HT-29 (cell line): ENCODE data around the gene SLC22A4. TPM values are rescaled to one million over a fixed set of nuclear protein-coding genes. Genes with fewer than 3 reads are reported as not detected.

ENCODE experiments used
- DNase-seq: peaks from one replicate; pipeline ENCODE4 v3.0.0-alpha.2; 2015; ENCODE audit warnings: low spot score
- total RNA-seq: library from RNA; depleted of rRNA; stranded (reverse); fragments of >200 nt; shearing (Covaris generic); gene quantifications from 2 replicates; pipeline ENCODE4 v1.2.3, GENCODE V29; 2014

SLC22A4 gene
- total RNA-seq, 1 experiment from 2014 or later, result 0.20 TPM

DNA sequence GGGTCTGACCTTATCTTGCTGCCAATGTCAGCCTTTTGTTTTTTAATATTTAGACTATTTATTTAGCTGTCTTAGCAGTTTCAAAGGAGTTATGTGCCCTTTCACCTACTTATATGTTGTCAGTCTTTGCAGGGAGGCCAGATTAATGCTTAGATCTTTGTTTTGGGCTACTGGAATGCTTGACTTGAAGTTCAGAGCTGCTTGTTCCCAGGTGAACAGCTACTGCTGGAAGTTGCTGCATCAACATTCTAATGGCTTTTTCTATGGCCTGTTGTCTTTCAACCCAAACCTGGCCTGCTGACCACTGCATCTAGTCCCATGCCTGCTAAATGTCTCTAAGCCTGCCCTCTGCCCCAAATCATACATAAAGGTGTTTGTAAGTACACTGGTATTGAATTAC lies 78.3 kb downstream of the SLC22A4 start:
- peak; percentile 6 for DNase-seq

DNA sequence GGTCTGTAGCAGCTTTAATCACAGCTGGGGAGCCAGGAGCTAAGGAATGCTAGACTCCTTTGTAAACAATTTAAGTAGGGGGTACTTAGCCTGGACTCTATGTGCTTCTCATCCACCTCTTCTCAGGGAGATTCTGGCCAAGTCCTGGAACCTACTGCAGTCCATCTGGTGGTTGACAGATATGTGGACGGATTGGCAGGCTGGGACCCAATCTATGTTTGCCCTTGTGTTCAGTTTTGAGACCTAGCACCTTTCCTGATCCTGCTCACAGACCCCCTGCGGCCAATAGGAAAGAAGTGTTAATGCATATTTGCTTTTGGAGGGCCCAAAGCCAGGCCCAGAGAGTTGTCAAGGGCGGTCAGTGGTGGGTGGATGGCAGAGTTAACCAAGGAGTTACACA lies 81.8 kb downstream of the SLC22A4 start:
- DNase-seq, result no peak

DNA sequence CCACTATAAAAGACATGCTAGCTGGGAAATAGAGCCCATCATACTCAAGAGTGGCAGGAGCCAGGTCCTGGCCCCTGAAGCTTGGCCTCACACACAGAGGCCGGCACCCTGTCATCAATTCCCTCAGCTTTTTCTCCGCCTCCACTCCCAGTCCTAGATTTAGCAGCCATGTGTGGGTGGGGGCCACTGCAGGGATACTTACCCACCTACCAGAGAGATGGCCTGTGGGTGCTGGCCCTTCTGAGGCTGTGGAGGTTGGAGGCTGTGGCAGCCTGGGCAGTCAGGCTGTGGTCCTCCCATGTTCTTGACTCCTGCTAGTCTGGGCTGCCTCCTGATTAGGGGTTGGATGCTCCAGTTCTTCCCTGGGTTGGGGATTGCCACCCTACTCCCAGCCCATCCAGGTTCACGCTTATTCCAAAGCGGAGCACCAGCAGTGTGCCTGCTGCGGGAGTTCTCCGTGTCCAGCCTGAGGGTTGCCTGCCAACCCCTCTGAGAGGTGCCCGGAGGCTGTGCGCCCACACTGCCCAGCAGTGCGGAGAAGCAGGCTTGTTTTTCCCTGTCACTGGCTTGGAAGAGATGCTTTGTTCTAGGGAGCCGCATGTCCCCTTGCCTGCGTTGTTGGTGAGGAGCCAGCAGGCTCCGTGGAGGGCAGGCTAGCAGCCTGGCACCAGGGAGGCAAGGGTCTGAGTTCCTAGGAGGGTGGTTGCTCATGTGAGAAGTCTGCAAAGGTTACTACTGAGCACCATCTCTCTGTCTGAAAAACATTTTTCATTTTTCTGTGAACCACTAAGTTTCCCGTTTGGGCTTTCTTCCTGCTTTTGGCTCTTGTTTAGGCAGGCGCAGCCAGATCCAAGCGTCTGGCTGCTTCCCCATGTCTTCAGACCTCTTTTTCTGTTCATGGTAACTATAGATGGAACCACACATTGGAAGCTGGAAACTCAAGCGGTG lies 82.8 kb downstream of the SLC22A4 start:
- no peak for DNase-seq

DNA sequence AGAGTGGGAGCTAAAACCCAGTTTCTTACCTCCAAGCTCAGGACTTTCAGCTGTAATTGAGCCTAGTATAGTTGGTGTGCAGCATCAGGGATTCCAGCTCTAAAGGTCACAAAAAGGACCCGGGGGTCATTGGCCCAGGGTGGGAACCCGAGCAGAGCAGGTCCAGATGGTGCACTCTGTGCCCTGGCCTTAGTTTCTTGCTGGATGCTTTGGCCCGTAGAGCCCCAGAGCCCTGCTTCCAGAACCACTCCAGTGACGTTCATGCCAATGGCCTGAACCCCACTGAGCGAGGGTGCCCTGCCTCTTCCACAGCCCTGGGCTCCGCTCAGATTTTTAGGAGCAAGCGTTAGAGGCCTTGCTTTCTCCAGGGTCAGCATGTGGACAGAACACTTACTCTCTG lies 83.5 kb downstream of the SLC22A4 start:
- no peak for DNase-seq

DNA sequence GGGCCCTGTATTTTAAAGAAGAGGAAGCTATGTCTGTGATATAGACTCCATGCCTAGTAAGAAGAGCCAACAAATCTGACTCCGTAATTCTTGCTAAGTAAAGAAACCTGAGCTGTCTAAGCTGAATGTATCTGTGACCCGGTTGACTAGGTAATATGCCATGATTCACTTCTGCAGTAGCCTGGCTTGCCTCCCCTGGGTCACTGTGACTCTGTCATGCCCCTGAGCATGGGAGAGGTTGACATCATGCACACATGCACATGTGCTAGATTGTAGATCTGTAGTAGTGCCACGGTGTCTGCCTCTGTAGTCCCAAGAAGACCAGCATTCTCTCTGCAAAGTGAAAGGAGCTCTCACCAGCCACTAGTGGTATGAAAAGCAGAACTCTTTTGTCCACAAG lies 84.4 kb downstream of the SLC22A4 start:
- no peak for DNase-seq

DNA sequence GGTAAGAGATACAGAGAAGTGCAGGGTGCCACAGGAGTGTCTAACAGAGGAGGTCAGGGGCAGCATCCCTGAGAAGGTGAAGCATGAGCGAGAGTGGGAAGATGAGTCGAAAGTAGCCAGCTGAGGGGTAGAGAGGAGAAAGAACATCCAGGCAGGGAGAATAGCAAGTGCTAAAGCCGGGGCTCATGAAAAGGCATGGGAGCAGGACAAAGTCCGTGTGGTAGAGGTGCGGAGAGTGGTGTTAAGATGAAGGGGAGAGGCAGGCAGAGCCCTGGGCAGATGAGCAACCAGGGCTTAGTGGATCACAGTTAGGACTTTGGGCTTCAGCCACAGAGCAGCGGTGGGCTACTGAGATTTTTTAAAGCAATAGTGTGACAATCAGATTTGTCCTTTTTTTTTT lies 85.9 kb downstream of the SLC22A4 start:
- DNase-seq, result no peak

DNA sequence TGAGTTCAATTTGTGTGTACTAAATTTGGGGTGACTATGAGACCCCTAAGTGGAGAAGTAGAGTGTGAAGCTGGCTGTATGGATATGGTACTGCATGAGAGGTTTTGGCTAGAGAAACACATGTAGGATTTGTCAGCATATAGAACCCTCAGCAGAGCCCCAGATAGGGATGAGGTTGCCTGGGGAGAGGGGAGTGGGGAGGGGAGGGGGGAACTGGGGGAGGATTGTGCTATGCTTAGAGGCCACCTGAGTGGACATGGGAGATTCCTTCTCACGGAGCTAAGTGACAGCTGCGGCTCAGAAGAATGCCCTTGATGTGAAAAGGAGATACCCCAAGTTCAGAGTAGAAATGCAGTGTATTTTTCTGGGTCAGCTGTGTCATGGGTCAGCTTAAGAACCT lies 86.5 kb downstream of the SLC22A4 start:
- DNase-seq, result no peak

DNA sequence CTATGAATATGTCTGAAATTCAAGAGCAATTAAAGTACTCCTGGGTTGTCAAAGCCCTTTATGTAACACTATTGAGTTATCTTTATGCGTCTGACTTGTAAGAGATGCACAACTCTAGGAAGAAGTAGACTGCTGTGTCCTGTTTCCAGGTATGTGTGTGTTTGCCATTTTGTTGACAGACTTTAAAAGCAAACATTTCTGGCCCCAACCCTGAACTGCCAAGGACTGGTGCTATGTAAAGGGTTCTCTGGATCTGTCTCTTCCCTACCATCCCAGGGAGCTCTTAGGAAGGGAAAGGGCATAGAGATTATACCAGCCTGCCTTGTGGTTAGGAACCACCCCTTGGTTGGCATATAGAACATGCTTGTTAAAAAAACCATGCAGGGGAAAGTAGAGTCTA lies 87.4 kb downstream of the SLC22A4 start:
- DNase-seq, result peak; percentile 54

DNA sequence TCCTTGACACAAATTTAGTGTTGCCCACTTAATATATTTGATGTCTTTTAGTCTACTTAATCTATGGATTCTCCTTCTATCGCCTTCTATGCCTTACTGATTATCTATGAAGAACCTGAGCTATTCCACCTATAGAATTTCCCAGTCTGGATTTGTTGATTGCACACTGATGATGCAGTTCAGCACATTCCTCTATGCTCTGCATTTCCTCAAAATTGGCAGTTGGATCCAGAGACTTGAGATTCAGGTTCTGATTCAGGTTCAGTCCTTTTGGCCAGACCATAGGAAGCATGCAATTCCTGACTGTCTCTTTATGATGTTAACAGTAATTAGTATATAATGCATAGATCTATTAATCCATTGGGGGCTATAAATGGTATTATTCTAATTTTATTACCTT lies 89.1 kb downstream of the SLC22A4 start:
- DNase-seq, result no peak

DNA sequence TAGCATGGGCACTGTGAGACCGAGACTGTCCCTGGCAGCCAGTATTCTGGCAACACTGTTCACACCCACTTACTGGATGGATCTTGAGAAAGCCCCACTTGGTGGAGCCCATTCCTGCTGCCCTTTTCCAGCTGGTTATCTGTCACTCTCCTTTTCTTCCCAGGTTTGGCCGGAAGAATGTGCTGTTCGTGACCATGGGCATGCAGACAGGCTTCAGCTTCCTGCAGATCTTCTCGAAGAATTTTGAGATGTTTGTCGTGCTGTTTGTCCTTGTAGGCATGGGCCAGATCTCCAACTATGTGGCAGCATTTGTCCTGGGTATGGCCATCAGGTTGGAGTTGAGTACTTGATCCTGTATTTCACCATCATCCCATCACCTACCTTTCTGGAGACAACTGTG lies 89.8 kb downstream of the SLC22A4 start:
- no peak for DNase-seq

DNA sequence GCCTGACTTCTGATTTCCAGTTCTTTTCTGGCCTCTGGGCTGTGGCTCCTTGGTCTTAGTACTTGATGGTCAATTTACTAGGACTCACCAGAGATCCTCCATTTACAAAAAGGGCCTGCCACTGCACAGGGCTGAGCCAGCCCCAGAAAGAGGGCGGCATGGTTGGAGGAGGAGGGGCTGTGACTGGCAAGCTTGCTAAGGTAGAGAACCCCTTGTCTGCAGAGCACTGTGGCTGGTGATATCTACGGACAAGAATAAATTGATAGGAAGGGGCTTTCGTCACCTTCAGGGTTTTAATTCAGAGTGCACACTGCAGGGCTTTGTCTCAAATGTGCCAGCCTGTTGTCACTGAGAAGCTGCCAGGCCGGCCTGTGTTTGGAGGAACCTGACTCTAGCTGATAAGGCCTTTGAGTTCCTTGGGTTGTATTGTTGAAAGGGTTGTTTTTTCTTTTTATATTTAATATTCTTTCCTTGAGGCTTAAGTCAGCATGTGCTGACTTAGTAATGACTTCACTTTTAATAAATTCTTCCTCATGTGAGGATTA lies 90.4 kb downstream of the SLC22A4 start:
- no peak for DNase-seq

DNA sequence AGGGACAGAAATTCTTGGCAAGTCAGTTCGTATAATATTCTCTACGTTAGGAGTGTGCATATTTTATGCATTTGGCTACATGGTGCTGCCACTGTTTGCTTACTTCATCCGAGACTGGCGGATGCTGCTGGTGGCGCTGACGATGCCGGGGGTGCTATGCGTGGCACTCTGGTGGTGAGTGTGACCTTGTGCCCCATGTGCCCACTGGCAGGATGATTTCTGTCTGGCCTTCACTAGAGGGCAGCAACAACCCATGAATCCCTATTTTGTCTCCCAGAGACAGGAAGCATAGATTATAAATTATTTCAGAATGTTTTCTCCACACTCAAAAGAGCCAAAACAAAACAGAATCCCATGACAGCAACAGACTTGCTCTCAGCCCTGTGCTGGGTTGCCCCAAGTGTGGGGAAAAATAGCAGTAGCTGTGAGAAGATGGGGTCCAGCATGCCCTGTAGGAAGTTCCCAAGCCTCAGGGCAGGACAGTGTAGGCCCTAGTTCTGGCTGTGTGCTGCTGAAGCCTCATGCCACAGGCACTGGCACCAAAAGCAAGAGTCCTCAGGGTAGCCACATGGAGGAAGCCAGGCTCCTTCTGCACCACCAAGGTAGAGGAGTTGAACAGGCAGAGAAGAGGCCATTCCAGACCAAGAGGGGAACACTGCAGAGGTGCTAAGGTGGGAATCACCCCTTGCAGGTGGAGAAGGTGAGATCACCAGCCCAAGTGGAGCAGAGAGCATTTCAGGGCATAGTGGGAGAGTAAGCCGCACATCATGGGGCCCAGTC lies 91.3 kb downstream of the SLC22A4 start:
- DNase-seq, result peak; percentile 84

DNA sequence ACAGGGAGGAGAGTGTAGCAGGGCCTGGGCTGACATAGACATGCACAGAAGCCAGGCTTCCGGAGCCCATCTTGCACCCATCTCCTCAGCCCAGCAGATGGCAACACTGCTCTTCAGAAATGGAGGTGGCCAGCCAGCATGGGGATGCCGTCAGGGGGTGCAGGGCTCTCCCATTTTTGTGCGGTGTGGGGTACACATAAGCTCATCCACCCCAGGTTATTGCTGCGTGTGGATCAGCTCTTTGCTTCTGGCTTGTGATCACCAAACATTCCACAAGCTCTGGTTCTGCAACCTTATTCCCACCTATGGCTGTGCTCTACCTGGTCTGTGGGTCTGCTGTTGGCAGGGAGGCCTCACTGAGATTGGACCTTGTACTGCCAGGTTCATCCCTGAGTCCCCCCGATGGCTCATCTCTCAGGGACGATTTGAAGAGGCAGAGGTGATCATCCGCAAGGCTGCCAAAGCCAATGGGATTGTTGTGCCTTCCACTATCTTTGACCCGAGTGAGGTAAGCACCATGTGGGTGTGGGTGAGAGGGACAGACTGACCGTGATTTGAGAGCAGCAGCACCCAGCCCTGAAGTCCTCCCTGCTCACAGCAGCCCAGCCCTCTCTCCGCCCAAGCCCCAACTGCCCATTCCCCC lies 92.6 kb downstream of the SLC22A4 start:
- DNase-seq, result peak; percentile 89

DNA sequence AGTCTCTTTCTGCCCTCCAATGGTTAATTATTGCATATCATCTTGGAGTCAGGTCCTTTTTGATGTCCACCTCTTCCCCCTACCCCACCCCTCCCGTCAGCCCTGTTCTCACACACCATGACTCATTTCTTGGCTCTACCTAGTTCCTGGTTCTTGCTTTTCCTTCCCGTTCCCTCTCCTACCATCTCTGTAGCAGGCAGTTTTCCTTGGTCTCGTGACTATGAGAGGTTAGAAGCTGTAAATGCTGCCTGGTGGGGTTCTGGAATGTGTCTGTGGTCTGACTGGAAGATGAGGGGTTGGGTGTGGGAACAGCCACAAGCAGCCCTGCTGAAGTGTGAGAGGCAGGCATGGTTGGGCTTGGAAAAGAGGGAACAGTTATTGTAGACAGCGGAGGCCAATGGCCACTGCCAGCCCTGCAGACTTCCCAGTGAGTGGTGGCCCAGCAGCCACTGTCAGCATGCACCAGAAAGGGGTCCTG lies 93.5 kb downstream of the SLC22A4 start:
- DNase-seq, result peak; percentile 92

DNA sequence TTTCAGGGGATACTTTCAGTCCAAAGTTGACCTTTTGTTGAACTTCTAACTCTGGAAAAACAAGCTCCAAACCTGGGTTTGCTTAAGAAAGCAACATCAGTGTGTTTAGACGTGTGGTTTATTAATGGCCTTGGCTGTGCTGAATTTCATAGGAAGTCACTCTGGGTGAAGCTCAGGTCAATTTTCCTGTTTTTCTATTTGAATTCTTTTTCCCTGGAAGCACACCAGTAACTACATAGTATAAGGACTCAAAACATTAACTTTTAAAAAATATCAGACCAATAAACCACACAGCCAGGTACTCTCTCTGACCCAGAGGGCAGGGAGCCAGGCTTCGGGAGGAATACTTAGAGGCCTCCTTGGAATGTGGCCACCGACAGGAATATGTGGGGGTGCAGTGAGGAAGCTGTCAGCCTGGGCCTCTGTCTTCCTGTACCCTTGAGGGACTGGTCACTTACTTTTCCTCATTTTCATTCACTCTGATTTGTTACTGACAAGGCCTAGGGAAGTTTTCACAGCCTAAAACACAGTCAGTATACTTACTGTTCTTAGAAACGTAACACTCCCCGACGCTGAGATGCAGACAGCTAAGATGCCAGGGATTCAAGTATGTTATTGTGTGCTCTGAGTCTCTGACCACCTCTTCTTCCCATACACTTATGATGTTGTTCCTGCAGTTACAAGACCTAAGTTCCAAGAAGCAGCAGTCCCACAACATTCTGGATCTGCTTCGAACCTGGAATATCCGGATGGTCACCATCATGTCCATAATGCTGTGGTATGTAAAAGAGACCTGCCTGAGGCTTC lies 94.3 kb downstream of the SLC22A4 start:
- DNase-seq, result peak; percentile 79

DNA sequence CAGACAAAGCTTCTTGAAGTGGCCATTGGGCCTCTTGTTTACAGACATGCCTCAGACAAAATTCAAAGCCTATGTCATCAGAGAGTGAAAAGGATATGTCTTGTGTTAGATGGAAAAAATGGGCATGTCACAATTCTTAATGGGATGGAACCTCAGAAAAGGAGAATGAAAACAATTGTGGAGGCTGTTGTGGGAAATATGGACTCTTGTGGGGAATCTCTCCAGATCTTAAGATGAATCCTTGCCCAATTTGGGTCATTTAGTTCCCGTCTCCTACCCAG lies 94.8 kb downstream of the SLC22A4 start:
- DNase-seq, result no peak

DNA sequence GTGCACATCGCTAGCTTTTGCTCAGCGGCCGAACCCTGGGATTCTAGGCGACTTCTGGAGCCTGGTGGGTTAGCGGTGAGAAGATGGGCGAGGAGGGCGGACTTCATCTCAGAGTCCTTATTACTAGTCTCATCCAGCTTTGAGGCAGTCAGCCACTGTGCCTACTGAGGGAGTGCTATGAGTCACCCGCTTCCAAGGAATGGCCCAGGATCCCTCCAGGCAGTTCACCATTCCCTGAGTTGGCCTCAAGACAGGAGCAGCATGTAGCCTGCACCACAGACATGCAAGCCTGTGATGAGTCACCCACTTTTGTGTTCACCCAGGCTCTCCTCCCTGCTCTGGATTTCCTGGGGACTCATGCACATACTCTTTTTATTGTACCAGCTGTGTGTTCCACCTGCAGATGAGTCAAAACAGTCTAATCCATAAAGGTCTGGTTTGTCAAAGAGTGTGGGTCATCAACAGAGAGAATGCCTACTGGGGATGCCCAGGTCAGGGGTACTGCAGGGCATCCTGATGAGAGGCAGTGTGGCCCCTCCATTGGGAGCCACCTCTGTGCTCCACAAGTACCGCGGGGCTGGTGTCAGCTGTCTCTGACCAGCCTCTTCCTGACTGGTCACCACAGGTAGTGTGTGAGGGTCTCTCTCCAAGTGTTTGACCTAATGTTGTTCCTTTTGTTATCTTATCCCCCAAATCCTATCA lies 95.5 kb downstream of the SLC22A4 start:
- DNase-seq, result peak; percentile 93

DNA sequence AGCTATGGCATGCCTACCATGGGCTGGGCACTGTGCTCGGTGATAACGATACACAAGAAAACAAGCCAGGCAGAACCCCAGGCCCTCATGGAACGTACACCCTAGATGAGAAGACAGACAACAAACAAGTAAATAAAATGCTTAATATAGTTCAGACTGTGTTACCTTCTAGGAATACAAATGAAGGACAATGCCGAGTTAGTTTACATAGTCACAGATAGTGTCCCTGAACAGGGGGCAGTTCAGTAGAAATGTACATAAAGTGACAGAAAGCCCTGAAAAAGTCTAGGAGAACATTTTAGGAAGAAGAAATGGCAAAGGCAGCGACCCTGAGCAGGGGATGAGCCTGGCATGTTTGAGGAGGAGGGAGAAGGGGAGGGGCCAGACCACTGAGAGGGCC lies 97.1 kb downstream of the SLC22A4 start:
- no peak for DNase-seq

DNA sequence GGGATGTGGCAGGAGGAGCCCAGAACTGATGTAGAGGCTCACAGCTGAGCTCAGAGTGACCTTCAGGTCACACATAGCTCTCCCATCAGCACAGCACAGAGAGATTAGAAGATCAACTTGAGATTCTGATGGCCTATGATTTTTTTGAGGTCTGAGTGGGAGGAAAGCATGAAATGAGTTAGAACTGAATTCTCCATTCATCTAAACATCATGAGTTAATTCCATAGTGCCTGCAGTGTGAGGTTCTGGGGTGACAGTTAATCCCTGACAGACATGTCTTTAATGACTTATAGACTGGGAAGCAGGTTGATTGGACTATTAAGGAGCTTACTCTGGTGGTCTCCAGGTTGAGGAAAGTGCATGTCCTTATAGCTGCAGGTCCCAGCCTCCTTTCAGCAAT lies 97.7 kb downstream of the SLC22A4 start:
- DNase-seq, result no peak

DNA sequence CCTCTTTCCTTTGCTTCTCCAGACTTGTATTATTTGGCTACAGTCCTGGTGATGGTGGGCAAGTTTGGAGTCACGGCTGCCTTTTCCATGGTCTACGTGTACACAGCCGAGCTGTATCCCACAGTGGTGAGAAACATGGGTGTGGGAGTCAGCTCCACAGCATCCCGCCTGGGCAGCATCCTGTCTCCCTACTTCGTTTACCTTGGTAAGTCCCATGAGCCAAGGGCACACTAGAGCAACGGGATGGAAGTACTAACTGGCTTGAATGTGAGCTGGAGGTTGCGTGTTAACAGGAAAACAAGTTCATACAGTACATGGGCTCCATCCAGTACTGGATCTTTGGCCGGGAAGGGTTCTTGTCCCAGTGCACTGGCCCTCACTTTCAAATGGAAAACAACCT lies 98.2 kb downstream of the SLC22A4 start:
- DNase-seq, result no peak
